ENCODE results near the gene TFDP2.

DNA sequence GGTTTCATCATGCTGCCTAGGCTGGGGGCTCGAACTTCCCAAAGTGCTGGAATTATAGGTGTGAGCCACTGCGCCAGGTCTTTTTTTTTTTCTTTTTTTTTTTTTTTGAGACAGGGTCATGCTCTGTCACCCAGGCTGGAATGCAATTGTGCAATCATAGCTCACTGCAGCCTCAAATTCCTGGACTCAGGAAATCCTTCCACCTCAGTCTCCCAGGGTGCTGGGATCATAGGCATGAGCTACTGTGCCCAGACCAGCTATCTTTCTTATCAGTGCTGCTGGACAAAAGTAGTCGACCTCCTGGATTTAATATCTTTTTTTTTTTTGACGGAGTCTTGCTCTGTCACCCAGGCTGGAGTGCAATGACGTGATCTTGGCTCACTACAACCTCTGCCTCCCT is 60.8 kb downstream of the TFDP2 start:
- TF ChIP-seq, protein P1, sequence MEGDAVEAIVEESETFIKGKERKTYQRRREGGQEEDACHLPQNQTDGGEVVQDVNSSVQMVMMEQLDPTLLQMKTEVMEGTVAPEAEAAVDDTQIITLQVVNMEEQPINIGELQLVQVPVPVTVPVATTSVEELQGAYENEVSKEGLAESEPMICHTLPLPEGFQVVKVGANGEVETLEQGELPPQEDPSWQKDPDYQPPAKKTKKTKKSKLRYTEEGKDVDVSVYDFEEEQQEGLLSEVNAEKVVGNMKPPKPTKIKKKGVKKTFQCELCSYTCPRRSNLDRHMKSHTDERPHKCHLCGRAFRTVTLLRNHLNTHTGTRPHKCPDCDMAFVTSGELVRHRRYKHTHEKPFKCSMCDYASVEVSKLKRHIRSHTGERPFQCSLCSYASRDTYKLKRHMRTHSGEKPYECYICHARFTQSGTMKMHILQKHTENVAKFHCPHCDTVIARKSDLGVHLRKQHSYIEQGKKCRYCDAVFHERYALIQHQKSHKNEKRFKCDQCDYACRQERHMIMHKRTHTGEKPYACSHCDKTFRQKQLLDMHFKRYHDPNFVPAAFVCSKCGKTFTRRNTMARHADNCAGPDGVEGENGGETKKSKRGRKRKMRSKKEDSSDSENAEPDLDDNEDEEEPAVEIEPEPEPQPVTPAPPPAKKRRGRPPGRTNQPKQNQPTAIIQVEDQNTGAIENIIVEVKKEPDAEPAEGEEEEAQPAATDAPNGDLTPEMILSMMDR (conservative IDR thresholded peaks at IDR 0.05; ENCODE audit: low read length) = no peak
- TF ChIP-seq EZH2phosphoT487 (IDR thresholded peaks at IDR 0.05; ENCODE audit: borderline replicate concordance, low read depth, low read length) = no peak
